ENCODE measurements around the gene ATXN7L1. TPM values are rescaled to one million over a fixed set of nuclear protein-coding genes. Genes with fewer than 3 reads are reported as not detected.

Gene ATXN7L1
- total RNA-seq, 1 donor from 2014 or later, result 2.3 TPM

- no peak for DNase-seq (ENCODE audit: low read depth)
- TF ChIP-seq CTCF (conservative IDR thresholded peaks at IDR 0.05; ENCODE audit: low read depth, low read length), result no peak
- H3K4me3 ChIP-seq (ENCODE audit: low read depth, low read length), result peak overlapping the region; percentile 34
Observed at GRCh38 chr7:105678811-105679495, 197.4 kb downstream of the ATXN7L1 start.

GRCh38 chr7:105677817-105678573 is 198.4 kb downstream of the ATXN7L1 start:
- H3K4me3 ChIP-seq (ENCODE audit: low read depth, low read length), result peak overlapping the region; percentile 34

GRCh38 chr7:105677410-105677730 is 199.0 kb downstream of the ATXN7L1 start:
- no peak for DNase-seq (ENCODE audit: low read depth)
- no peak for TF ChIP-seq CTCF (conservative IDR thresholded peaks at IDR 0.05; ENCODE audit: low read depth, low read length)
- no peak overlapping the region for H3K4me3 ChIP-seq (ENCODE audit: low read depth, low read length)

More at GRCh38 chr7:105677817-105678573, 198.4 kb downstream of the ATXN7L1 start:
- DNase-seq (ENCODE audit: low read depth), result no peak
- TF ChIP-seq CTCF (conservative IDR thresholded peaks at IDR 0.05; ENCODE audit: low read depth, low read length), result no peak

GRCh38 chr7:105675934-105676371 is 200.4 kb downstream of the ATXN7L1 start:
- DNase-seq (ENCODE audit: low read depth), result no peak
- TF ChIP-seq CTCF (conservative IDR thresholded peaks at IDR 0.05; ENCODE audit: low read depth, low read length), result no peak
- no peak overlapping the region for H3K4me3 ChIP-seq (ENCODE audit: low read depth, low read length)

- no peak for DNase-seq (ENCODE audit: low read depth)
- TF ChIP-seq CTCF (conservative IDR thresholded peaks at IDR 0.05; ENCODE audit: low read depth, low read length), result no peak
Observed at GRCh38 chr7:105674200-105674920, 202.0 kb downstream of the ATXN7L1 start.

GRCh38 chr7:105673367-105674084 is 202.9 kb downstream of the ATXN7L1 start:
- H3K4me3 ChIP-seq (ENCODE audit: low read depth, low read length), result no peak overlapping the region
- no peak for DNase-seq (ENCODE audit: low read depth)
- TF ChIP-seq CTCF (conservative IDR thresholded peaks at IDR 0.05; ENCODE audit: low read depth, low read length), result no peak

More at GRCh38 chr7:105674200-105674920, 202.0 kb downstream of the ATXN7L1 start:
- H3K4me3 ChIP-seq (ENCODE audit: low read depth, low read length), result no peak overlapping the region

Data from epithelial cell of proximal tubule (primary cell).